MM.1S (cell line): ENCODE results near the gene AFF4.

Source experiments
- DNase-seq: peaks from one replicate; pipeline ENCODE4 v3.0.0-alpha.2; 2015
- H2AFZ ChIP-seq: fragments of 300-600 bp; sonication (generic); 2 replicates; pipeline ENCODE4 v1.6.0; 2016; ENCODE audit warnings: antibody characterized with exemption, low read length
- H3F3A ChIP-seq: fragments of 300-600 bp; sonication (generic); 2 replicates; pipeline ENCODE4 v1.6.1; 2016; ENCODE audit warnings: mild to moderate bottlenecking, antibody characterized with exemption, low read length, moderate library complexity, mixed read lengths; ENCODE audit not compliant: insufficient read depth
- H3K27ac ChIP-seq: fragments of 300-600 bp; sonication (generic); 2 replicates; pipeline ENCODE4 v1.5.1; 2016; ENCODE audit warnings: mild to moderate bottlenecking, low read length
- H3K27me3 ChIP-seq: fragments of 300-600 bp; sonication (generic); replicated peaks from 2 replicates; pipeline ENCODE4 v1.6.0; 2016; ENCODE audit warnings: low read length; ENCODE audit not compliant: insufficient read depth
- H3K36me3 ChIP-seq: fragments of 300-600 bp; sonication (generic); replicated peaks from 2 replicates; pipeline ENCODE4 v1.6.1; 2016; ENCODE audit warnings: mild to moderate bottlenecking, low read length, mixed read lengths; ENCODE audit not compliant: insufficient read depth
- H3K4me1 ChIP-seq: fragments of 300-600 bp; sonication (generic); 2 replicates; pipeline ENCODE4 v1.6.1; 2016; ENCODE audit warnings: low read length, mixed read lengths
- H3K4me2 ChIP-seq: fragments of 300-600 bp; sonication (generic); 2 replicates; pipeline ENCODE4 v1.6.0; 2016; ENCODE audit warnings: low read depth, low read length
- H3K4me3 ChIP-seq: fragments of 300-600 bp; sonication (generic); 2 replicates; pipeline ENCODE4 v1.5.1; 2016; ENCODE audit warnings: low read length, mixed read lengths
- H3K79me2 ChIP-seq: fragments of 300-600 bp; sonication (generic); 2 replicates; pipeline ENCODE4 v1.6.1; 2016; ENCODE audit warnings: mixed run types, low read length, mixed read lengths
- H3K9ac ChIP-seq: fragments of 300-600 bp; sonication (generic); 2 replicates; pipeline ENCODE4 v1.6.1; 2016; ENCODE audit warnings: low read length, mixed read lengths
- H3K9me2 ChIP-seq: fragments of 300-600 bp; sonication (generic); replicated peaks from 2 replicates; pipeline ENCODE4 v1.6.1; 2016; ENCODE audit warnings: mild to moderate bottlenecking, low read length, mixed read lengths; ENCODE audit not compliant: insufficient read depth
- H3K9me3 ChIP-seq: fragments of 300-600 bp; sonication (generic); replicated peaks from 2 replicates; pipeline ENCODE4 v1.6.1; 2016; ENCODE audit warnings: mild to moderate bottlenecking, low read length, mixed read lengths; ENCODE audit not compliant: insufficient read depth
- H4K20me1 ChIP-seq: fragments of 300-600 bp; sonication (generic); 2 replicates; pipeline ENCODE4 v1.6.1; 2016; ENCODE audit warnings: mild to moderate bottlenecking, low read length, moderate library complexity, mixed read lengths; ENCODE audit not compliant: insufficient read depth
- CTCF ChIP-seq: fragments of 300-600 bp; sonication (generic); IDR thresholded peaks from 2 replicates; pipeline ENCODE4 v1.5.1; 2016; ENCODE audit warnings: antibody characterized with exemption, low read length, mixed read lengths
- EZH2 ChIP-seq: fragments of 300-600 bp; sonication (generic); optimal IDR thresholded peaks from 2 replicates; pipeline ENCODE3; 2017; ENCODE audit warnings: low read depth, mild to moderate bottlenecking, antibody characterized with exemption, low read length, mixed read lengths
- EZH2phosphoT487 ChIP-seq: fragments of 300-600 bp; sonication (generic); IDR thresholded peaks from 2 replicates; pipeline ENCODE4 v1.6.1; 2018; ENCODE audit warnings: antibody characterized with exemption, low read length

The AFF4 gene

GRCh38 chr5:132849347-132849746 lies 114.1 kb downstream of the AFF4 start:
- no peak overlapping the region for H3K27ac ChIP-seq

GRCh38 chr5:132848270-132848669 lies 115.2 kb downstream of the AFF4 start:
- Histone ChIP-seq H3K4me3 (no peak overlapping the region), H3K27ac (no peak overlapping the region), H3K9me2 (no peaks in the 10 kb centered on the region), H3K9me3 (no peaks in the 10 kb centered on the region), H3K27me3 (no peaks in the 10 kb centered on the region), H3K36me3 (no peaks in the 10 kb centered on the region), H3F3A (no peaks in the 10 kb centered on the region), H3K4me1 (no peaks in the 10 kb centered on the region), H3K79me2 (no peaks in the 10 kb centered on the region), H2AFZ (no peak overlapping the region), H4K20me1 (no peaks in the 10 kb centered on the region), H3K4me2 (no peak overlapping the region), H3K9ac (no peak overlapping the region)
- TF ChIP-seq CTCF (no peak), EZH2 (no peak), EZH2phosphoT487 (no peak)
- DNase-seq: no peak

More at GRCh38 chr5:132849347-132849746, 114.1 kb downstream of the AFF4 start:
- DNase-seq: no peak
- Histone ChIP-seq H4K20me1 (no peaks in the 10 kb centered on the region), H3K9ac (no peak overlapping the region), H3K27me3 (no peaks in the 10 kb centered on the region), H3K4me1 (no peaks in the 10 kb centered on the region), H3F3A (no peaks in the 10 kb centered on the region), H3K36me3 (no peaks in the 10 kb centered on the region), H2AFZ (no peak overlapping the region), H3K9me3 (no peaks in the 10 kb centered on the region), H3K79me2 (no peaks in the 10 kb centered on the region), H3K4me3 (no peak overlapping the region), H3K4me2 (no peak overlapping the region), H3K9me2 (no peaks in the 10 kb centered on the region)
- TF ChIP-seq CTCF (no peak), EZH2phosphoT487 (no peak), EZH2 (no peak)

- TF ChIP-seq CTCF (no peak), EZH2phosphoT487 (no peak), EZH2 (no peak)
- Histone ChIP-seq H3K79me2 (no peaks in the 10 kb centered on the region), H3K27me3 (no peaks in the 10 kb centered on the region), H3K4me2 (no peak overlapping the region), H3K4me1 (no peaks in the 10 kb centered on the region), H3F3A (no peaks in the 10 kb centered on the region), H3K36me3 (no peaks in the 10 kb centered on the region), H3K4me3 (no peak overlapping the region), H3K9me3 (no peaks in the 10 kb centered on the region), H3K9ac (no peak overlapping the region), H2AFZ (no peak overlapping the region), H3K27ac (no peak overlapping the region), H4K20me1 (no peaks in the 10 kb centered on the region), H3K9me2 (no peaks in the 10 kb centered on the region)
- DNase-seq: no peak
These were observed 122.1 kb downstream of the AFF4 start for GRCh38 chr5:132841305-132841704.
